HepG2 (cell line): Measurements from ENCODE around the gene TOB1. TPM values are rescaled to one million over a fixed set of nuclear protein-coding genes. Genes with fewer than 3 reads are reported as not detected.

Experiments
- ATF5 ChIP-seq: sonication (generic); formaldehyde crosslinking; IDR thresholded peaks from 2 replicates; pipeline ENCODE4 v1.4.0; 2020; ENCODE audit warnings: mild to moderate bottlenecking, low read depth, missing genetic modification reagents
- CEBPZ ChIP-seq: IDR thresholded peaks from 2 replicates; pipeline ENCODE4 v1.6.1; 2012; ENCODE audit warnings: low read length, improper control_type of control experiment
- FUBP1 ChIP-seq: sonication (generic); formaldehyde crosslinking; IDR thresholded peaks from 2 replicates; pipeline ENCODE4 v1.5.1; 2020; ENCODE audit warnings: missing genetic modification reagents, mild to moderate bottlenecking, borderline replicate concordance
- HNRNPL ChIP-seq: fragments of 200-400 bp; formaldehyde crosslinking; IDR thresholded peaks from 2 replicates; pipeline ENCODE4 v1.6.1; 2017; ENCODE audit warnings: mild to moderate bottlenecking, low read depth, low read length
- KLF13 ChIP-seq: sonication (generic); formaldehyde crosslinking; IDR thresholded peaks from 2 replicates; pipeline ENCODE4 v1.4.0; 2020; ENCODE audit warnings: mild to moderate bottlenecking, missing genetic modification reagents
- NCOA2 ChIP-seq: sonication (generic); formaldehyde crosslinking; IDR thresholded peaks from 2 replicates; pipeline ENCODE4 v1.8.0; 2022; ENCODE audit warnings: inconsistent platforms
- NFKBIZ ChIP-seq: IDR thresholded peaks from 2 replicates; pipeline ENCODE4 v1.6.1; 2018; ENCODE audit warnings: missing genetic modification reagents, missing compliant biosample characterization
- ZBTB40 ChIP-seq, 2 experiments: fragments of 450-650 bp in 1 of 2; sonication (generic) in 1 of 2; formaldehyde crosslinking in 1 of 2; IDR thresholded peaks; 2 replicates each; pipeline versions ENCODE4 v1.6.1 to v1.8.0; 2016 to 2022; ENCODE audit warnings: antibody characterized with exemption in 1 of 2, mild to moderate bottlenecking in 1 of 2, missing genetic modification reagents in 1 of 2
- polyA plus RNA-seq, 8 experiments: library from polyadenylated mRNA; depleted of rRNA in 3 of 8; stranded (reverse) in 7 of 8; unstranded in 1 of 8; fragments of >200 nt; fragmentation: Illumina TruSeq in 4 of 8; extraction: Trizol in 4 of 8; gene quantifications; 2 replicates each; pipeline versions ENCODE4 v1.2.1 to v1.2.3, GENCODE V29; 2011 to 2016; ENCODE audit warnings: low read depth in 4 of 8, missing spikeins in 1 of 8, mixed read lengths in 1 of 8; ENCODE audit not compliant: insufficient read depth in 1 of 8
- total RNA-seq, 5 experiments: library from RNA; depleted of rRNA; stranded (reverse); fragments of >200 nt; fragmentation: Illumina TruSeq; extraction: Trizol; gene quantifications; 2 replicates each; pipeline ENCODE4 v1.2.3, GENCODE V29; 2016; ENCODE audit warnings: low read depth in 1 of 5

Gene TOB1
- total and polyA plus RNA-seq, 2 of the 13 experiments (the other 11 are each of a cell fraction or from before 2014, with no cell fraction given) = 21.9 to 57.7 TPM

GRCh38 chr17:50905460-50905803 is 39.3 kb upstream of the TOB1 start (continued):
- no peak for TF ChIP-seq FUBP1
- TF ChIP-seq ATF5 (CRISPR knock-in tag) = no peak
- TF ChIP-seq NFKBIZ (CRISPR knock-in tag) = 0 out of 2 replicates have a peak, but pooled peaks have one; percentile 17
- TF ChIP-seq NCOA2 (CRISPR knock-in tag) = peak; percentile 82
- no peak for TF ChIP-seq KLF13 (CRISPR knock-in tag)
- TF ChIP-seq CEBPZ = no peak
- TF ChIP-seq HNRNPL = no peak
- no peak for TF ChIP-seq ZBTB40 (IDR thresholded peaks at IDR 0.05)
- peak; percentile 17; the same call in 1 of the 2 replicates for TF ChIP-seq ZBTB40 (CRISPR knock-in tag; IDR thresholded peaks at IDR 0.05)
